ENCODE data around the gene CCDC144A.
"Not testable (repeated sequence)": the region's sequence is repeated elsewhere in the genome, so short reads cannot be mapped to it uniquely, and the experiment has no call there.

Gene CCDC144A

DNA sequence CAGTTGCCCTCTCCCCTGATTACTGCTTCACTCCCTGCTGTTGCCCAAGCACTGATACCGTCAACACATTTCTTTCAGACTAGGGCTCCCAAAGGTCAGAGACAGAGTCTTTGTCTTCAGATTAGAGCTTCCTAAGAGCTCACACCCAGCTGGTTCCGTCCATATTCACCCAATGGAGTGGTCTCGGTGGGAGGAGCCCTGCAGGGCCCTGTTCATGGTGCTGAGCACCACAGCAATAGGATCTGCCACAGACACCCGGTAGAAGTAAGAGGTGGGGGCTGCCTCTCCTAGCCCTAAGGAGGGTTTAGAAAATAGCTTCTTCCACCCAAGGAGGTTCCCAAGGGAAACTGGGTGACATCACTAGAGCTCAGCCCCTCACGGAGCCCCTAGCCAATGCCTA lies 128.3 kb downstream of the CCDC144A start:
- DNase-seq (ENCODE audit: low read depth in 2 of 2), result no peak

DNA sequence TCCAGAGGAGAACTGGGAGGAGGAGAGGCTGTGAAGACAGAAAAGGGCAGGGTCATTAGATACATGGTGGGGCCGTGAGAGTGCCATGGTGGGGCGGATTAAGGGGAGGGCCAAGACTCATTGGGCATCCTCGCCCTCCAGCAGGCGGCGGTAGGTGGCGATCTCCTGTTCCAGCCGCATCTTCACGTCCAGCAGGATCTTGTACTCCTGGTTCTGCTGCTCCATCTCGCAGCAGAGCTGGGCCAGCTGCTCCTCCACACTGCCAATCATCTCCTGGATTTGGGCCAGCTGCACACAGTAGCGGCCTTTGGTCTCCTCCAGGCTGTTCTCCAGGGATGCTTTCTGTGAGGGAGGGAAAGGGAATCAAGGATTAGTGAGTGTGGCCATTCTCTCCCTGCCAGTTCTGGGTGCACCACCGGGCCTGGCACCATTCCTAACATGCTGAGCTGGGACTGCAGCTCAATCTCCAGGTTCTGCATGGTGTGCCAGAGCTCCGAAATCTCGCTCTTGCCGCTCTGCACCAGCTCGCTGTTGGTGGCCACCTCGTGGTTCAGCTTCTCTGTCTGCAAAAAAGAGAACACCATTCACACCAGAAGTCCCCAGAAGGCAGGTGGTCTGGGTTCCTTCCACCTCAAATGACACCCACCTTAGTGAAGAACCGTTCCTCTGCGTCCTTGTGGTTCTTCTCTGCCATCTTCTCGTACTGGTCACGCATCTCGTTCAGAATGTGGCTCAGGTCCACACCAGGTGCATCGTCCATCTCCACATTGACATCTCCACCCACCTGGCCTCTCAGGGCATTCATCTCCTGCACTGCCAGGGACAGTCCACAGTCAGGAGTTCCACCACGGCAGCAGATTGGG lies 129.0 kb downstream of the CCDC144A start:
- DNase-seq (ENCODE audit: low read depth in 2 of 2), result no peak

DNA sequence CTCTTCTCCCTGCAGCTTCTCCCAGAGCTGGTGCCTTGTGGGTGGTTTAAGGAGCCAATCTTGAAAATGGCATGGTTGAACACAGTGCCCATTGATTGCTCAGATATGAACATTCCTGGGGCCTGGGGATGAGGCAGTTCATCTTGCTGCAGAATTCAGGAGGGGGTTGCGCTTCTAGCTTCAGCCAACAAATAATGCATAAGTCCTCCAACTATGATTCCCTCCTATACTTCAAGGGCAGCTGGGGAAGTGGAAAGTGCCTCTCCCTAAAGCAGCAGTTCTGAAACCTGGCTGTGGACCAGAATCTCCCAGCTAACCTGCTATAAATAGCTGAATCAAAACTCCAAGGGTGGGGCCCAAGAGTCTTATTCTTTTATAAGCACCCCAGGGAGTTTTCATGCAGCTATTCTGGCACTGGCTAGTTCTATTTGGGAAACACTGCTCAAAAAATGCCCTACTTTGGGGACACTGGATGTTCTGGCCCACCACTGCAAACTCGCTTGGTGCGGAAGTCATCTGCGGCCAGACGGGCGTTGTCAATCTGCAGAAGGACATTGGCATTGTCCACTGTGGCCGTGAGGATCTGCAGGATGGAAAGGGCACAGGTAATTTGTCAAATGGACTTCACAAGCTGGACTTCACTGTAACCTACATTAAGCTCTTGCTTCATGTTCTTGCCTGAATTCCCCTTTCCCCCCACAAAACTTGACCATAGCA lies 130.3 kb downstream of the CCDC144A start:
- no peak for DNase-seq (ENCODE audit: low read depth in 2 of 2)

DNA sequence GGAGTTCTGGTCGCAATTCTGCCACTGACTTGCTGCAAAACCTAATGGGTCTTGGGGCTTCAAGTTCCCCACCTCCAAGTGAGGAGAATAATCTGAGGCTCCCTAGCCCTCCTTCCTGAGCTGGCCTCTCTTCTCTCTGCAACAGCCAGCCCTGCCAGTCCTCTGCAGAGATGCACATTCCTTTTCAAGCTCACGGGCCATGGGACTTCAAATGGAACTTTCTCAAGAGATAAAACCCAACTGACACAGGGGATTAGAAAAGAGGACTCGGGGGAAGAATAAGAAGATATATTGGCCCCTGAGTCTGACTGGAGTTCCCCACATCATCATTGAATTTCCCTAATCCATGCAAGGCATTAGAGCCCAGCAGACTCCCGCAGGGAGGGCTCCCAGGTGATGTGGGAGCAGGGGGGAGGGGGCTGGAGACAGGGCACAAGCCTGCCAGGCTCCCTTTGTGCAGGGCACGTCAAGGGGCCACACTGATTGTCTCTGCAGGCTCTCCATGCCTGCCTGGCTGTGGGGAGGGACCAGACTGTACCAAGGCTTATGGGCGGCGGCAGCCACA lies 131.0 kb downstream of the CCDC144A start:
- DNase-seq (ENCODE audit: low read depth in 2 of 2), result no peak

DNA sequence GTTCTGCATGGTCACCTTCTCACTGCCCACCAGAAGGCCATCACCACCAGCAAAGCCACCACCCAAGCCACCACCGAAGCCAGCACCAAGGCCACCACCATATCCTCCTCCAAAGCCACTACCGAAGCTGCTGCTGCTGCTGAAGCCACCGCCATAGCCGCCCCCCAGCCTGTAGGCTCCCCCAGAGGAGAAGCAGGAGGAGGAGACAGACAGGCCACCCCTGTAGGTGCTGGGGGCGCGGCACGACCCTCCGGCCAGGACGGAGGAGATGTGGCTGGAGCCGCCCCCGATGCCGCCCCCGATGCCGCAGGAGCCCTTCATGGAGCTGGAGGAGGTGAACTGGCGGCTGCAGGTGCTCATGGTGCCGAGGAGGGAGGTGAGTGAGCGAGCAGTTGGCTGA lies 132.1 kb downstream of the CCDC144A start:
- not testable (repeated sequence) for DNase-seq (ENCODE audit: low read depth in 2 of 2)

DNA sequence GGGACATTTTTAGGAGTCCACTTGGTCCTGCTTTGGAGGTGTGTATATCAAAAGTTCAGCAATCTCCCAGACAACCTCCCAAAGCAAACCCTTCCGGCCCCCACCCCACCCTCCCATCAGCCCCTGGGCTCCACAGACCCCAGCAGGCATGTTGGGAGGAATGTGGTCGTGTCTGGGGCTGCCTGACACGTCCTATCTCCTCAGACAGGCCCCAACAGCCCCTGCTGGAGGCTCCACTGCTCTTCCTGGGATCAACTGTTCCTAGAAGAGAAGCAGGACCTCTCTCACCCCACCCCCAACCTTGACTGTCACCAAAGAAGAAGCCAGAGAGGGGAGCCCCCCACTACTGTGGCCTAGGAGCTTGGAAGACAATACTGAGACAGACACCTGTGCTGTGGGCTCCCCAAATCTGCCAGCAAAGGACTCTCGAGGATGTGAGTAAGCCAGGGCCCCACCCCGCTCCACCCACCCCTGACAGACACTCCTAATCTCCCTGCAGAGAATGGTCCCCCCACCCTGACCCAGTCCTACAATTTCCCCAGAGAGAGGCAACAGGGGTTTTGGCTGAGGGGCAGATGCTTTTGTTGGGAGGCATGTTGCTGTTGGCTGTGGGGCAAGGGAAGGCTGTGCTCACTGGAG lies 133.8 kb downstream of the CCDC144A start:
- not testable (repeated sequence) for DNase-seq (ENCODE audit: low read depth in 2 of 2)
